SU-DHL-6 (cell line): ENCODE measurements around the gene MYPN.

Experiments
- CTCF ChIP-seq: fragments of 200-600 bp; sonication (generic); IDR thresholded peaks from one replicate; pipeline ENCODE4 v1.5.1; 2017; ENCODE audit warnings: antibody characterized with exemption, mild to moderate bottlenecking, low read length, moderate library complexity; ENCODE audit not compliant: insufficient read depth, poor library complexity, severe bottlenecking
- EZH2phosphoT487 ChIP-seq: fragments of 200-600 bp; sonication (generic), shearing (Covaris generic); conservative IDR thresholded peaks from 2 replicates; pipeline ENCODE4 v1.6.1; 2018; ENCODE audit warnings: mild to moderate bottlenecking, antibody characterized with exemption, low read length, moderate library complexity, mixed read lengths

- peak; percentile 44 for TF ChIP-seq CTCF
- TF ChIP-seq EZH2phosphoT487 = no peak
Observed at GRCh38 chr10:68208424-68209042, 99.2 kb downstream of the MYPN start.
